ENCODE data around the gene CAMKK2. TPM values are rescaled to one million over a fixed set of nuclear protein-coding genes. Genes with fewer than 3 reads are reported as not detected.

CAMKK2 gene
- total and polyA plus RNA-seq, 4 donors, result 10.5 to 26.0 (median 20.5) TPM

GRCh38 chr12:121218588-121219352 lies 77.7 kb downstream of the CAMKK2 start:
- H3K4me1 ChIP-seq (ENCODE audit: control insufficient read depth in 4 of 4, insufficient read depth in 4 of 4, low read length in 3 of 4), result peaks cover 5 to 26% (median 18%) of the 10 kb centered on the region in 4 donors
- no peak overlapping the region for H3K27ac ChIP-seq (ENCODE audit: low read depth in 1 of 2, low read length in 2 of 2)
- 90% methylated on average over 18 of the region's 18 CpGs for WGBS
- H3K27me3 ChIP-seq (ENCODE audit: control insufficient read depth in 4 of 4, insufficient read depth in 4 of 4, low read length in 3 of 4), result no peaks in the 10 kb centered on the region
- DNase-seq (ENCODE audit: low spot score), result no peak
- no peak overlapping the region for H3K9ac ChIP-seq (ENCODE audit: low read depth in 1 of 2, low read length in 2 of 2)
- H3K4me3 ChIP-seq (ENCODE audit: low read depth in 1 of 3, low read length in 3 of 3), result no peak overlapping the region
- TF ChIP-seq YY1 (IDR thresholded peaks at IDR 0.05), result no peak
- no peak for TF ChIP-seq FOXA1 (IDR thresholded peaks at IDR 0.05)
- H3K36me3 ChIP-seq (ENCODE audit: control insufficient read depth in 4 of 4, insufficient read depth in 3 of 4, low read depth in 1 of 4, low read length in 3 of 4), result peaks cover 2 to 5% (median 3%) of the 10 kb centered on the region in 4 donors
- H3K9me3 ChIP-seq (ENCODE audit: control insufficient read depth in 4 of 4, low read length in 3 of 4), result no peaks in the 10 kb centered on the region

GRCh38 chr12:121217761-121218160 lies 78.7 kb downstream of the CAMKK2 start:
- H3K9me3 ChIP-seq (ENCODE audit: control insufficient read depth in 4 of 4, low read length in 3 of 4), result no peaks in the 10 kb centered on the region
- H3K9ac ChIP-seq (ENCODE audit: low read depth in 1 of 2, low read length in 2 of 2), result peak overlapping the region in 1 of 2 donors; percentile 48
- H3K4me3 ChIP-seq (ENCODE audit: low read depth in 1 of 3, low read length in 3 of 3), result no peak overlapping the region
- no peak for DNase-seq (ENCODE audit: low spot score)
- no peaks in the 10 kb centered on the region for H3K27me3 ChIP-seq (ENCODE audit: control insufficient read depth in 4 of 4, insufficient read depth in 4 of 4, low read length in 3 of 4)
- H3K36me3 ChIP-seq (ENCODE audit: control insufficient read depth in 4 of 4, insufficient read depth in 3 of 4, low read depth in 1 of 4, low read length in 3 of 4), result peaks cover 2 to 4% (median 3%) of the 10 kb centered on the region in 4 donors
- H3K4me1 ChIP-seq (ENCODE audit: control insufficient read depth in 4 of 4, insufficient read depth in 4 of 4, low read length in 3 of 4), result peaks cover 5 to 26% (median 18%) of the 10 kb centered on the region in 4 donors
- peak overlapping the region; percentile 75 to 98 for H3K27ac ChIP-seq (ENCODE audit: low read depth in 1 of 2, low read length in 2 of 2)
- WGBS, result 38% methylated on average over 5 of the region's 5 CpGs
- TF ChIP-seq MAX (IDR thresholded peaks at IDR 0.05) (no peak), SP1 (IDR thresholded peaks at IDR 0.05) (peak; percentile 32), FOXA1 (IDR thresholded peaks at IDR 0.05) (no peak), TAF1 (conservative IDR thresholded peaks at IDR 0.05) (no peak), NR2F2 (IDR thresholded peaks at IDR 0.05) (no peak), REST (IDR thresholded peaks at IDR 0.05) (peak; percentile 14), RXRA (IDR thresholded peaks at IDR 0.05) (peak; percentile 24 to 48), JUND (IDR thresholded peaks at IDR 0.05) (peak in 1 of 2 donors; percentile 22), FOXA2 (IDR thresholded peaks at IDR 0.05) (peak; percentile 38), HNF4A (conservative IDR thresholded peaks at IDR 0.05) (peak; percentile 34 to 56), RAD21 (IDR thresholded peaks at IDR 0.05) (peak in 1 of 2 donors; percentile 14), HNF4G (IDR thresholded peaks at IDR 0.05) (no peak)

- no peak for DNase-seq (ENCODE audit: low spot score)
- H3K9ac ChIP-seq (ENCODE audit: low read depth in 1 of 2, low read length in 2 of 2), result peak overlapping the region in 1 of 2 donors; percentile 73
- 39% methylated on average over 8 of the region's 8 CpGs for WGBS
- H3K9me3 ChIP-seq (ENCODE audit: control insufficient read depth in 4 of 4, low read length in 3 of 4), result no peaks in the 10 kb centered on the region
- H3K27me3 ChIP-seq (ENCODE audit: control insufficient read depth in 4 of 4, insufficient read depth in 4 of 4, low read length in 3 of 4), result no peaks in the 10 kb centered on the region
- H3K4me3 ChIP-seq (ENCODE audit: low read depth in 1 of 3, low read length in 3 of 3), result no peak overlapping the region
- peaks cover 5 to 26% (median 18%) of the 10 kb centered on the region in 4 donors for H3K4me1 ChIP-seq (ENCODE audit: control insufficient read depth in 4 of 4, insufficient read depth in 4 of 4, low read length in 3 of 4)
- peak overlapping the region; percentile 75 to 98 for H3K27ac ChIP-seq (ENCODE audit: low read depth in 1 of 2, low read length in 2 of 2)
- H3K36me3 ChIP-seq (ENCODE audit: control insufficient read depth in 4 of 4, insufficient read depth in 3 of 4, low read depth in 1 of 4, low read length in 3 of 4), result peaks cover 2 to 4% (median 2%) of the 10 kb centered on the region in 4 donors
- peak; percentile 37 for TF ChIP-seq SP1 (IDR thresholded peaks at IDR 0.05)
- no peak for TF ChIP-seq YY1 (IDR thresholded peaks at IDR 0.05)
- TF ChIP-seq HNF4A (conservative IDR thresholded peaks at IDR 0.05), result peak in 1 of 2 donors; percentile 42
- TF ChIP-seq RAD21 (IDR thresholded peaks at IDR 0.05), result peak in 1 of 2 donors; percentile 5
- TF ChIP-seq RXRA (IDR thresholded peaks at IDR 0.05), result peak in 1 of 2 donors; percentile 23
These were observed 79.4 kb downstream of the CAMKK2 start for GRCh38 chr12:121217063-121217462.

Measured in liver (tissue), 9 donors.